HepG2 (cell line): Measurements from ENCODE around the gene GSK3A. TPM values are rescaled to one million over a fixed set of nuclear protein-coding genes. Genes with fewer than 3 reads are reported as not detected.

Source experiments
- GMEB1 ChIP-seq: sonication (generic); formaldehyde crosslinking; IDR thresholded peaks from 2 replicates; pipeline ENCODE4 v1.5.1; 2020; ENCODE audit warnings: missing genetic modification reagents, mild to moderate bottlenecking, borderline replicate concordance
- HDAC2 ChIP-seq: sonication (generic); formaldehyde crosslinking; IDR thresholded peaks from 2 replicates; pipeline ENCODE4 v1.4.0; 2020; ENCODE audit warnings: missing genetic modification reagents
- MAZ ChIP-seq, 2 experiments: sonication (generic) in 1 of 2; formaldehyde crosslinking in 1 of 2; IDR thresholded peaks; 2 replicates each; pipeline versions ENCODE4 v1.5.0 to v1.6.1; 2012 to 2020; ENCODE audit warnings: low read depth in 2 of 2, mild to moderate bottlenecking in 2 of 2, borderline replicate concordance in 1 of 2, improper control_type of control experiment in 1 of 2, low read length in 1 of 2, missing genetic modification reagents in 1 of 2, moderate library complexity in 1 of 2
- NCOA1 ChIP-seq: sonication (generic); formaldehyde crosslinking; IDR thresholded peaks from 2 replicates; pipeline ENCODE4 v1.9.0; 2021; ENCODE audit warnings: missing genetic modification reagents
- NCOA2 ChIP-seq: sonication (generic); formaldehyde crosslinking; IDR thresholded peaks from 2 replicates; pipeline ENCODE4 v1.8.0; 2022; ENCODE audit warnings: inconsistent platforms
- PRDM15 ChIP-seq: sonication (generic); formaldehyde crosslinking; IDR thresholded peaks from 2 replicates; pipeline ENCODE4 v1.4.0; 2020; ENCODE audit warnings: missing genetic modification reagents
- ZBTB46 ChIP-seq: sonication (generic); formaldehyde crosslinking; IDR thresholded peaks from 2 replicates; pipeline ENCODE4 v1.4.0; 2020; ENCODE audit warnings: mild to moderate bottlenecking, missing genetic modification reagents, borderline replicate concordance
- ZFP1 ChIP-seq: IDR thresholded peaks from 2 replicates; pipeline ENCODE4 v1.6.1; 2016
- ZNF318 ChIP-seq: sonication (generic); formaldehyde crosslinking; IDR thresholded peaks from 2 replicates; pipeline ENCODE4 v1.4.0; 2020; ENCODE audit warnings: mild to moderate bottlenecking, missing genetic modification reagents
- polyA plus RNA-seq, 8 experiments: library from polyadenylated mRNA; depleted of rRNA in 3 of 8; stranded (reverse) in 7 of 8; unstranded in 1 of 8; fragments of >200 nt; fragmentation: Illumina TruSeq in 4 of 8; extraction: Trizol in 4 of 8; gene quantifications; 2 replicates each; pipeline versions ENCODE4 v1.2.1 to v1.2.3, GENCODE V29; 2011 to 2016; ENCODE audit warnings: low read depth in 4 of 8, missing spikeins in 1 of 8, mixed read lengths in 1 of 8; ENCODE audit not compliant: insufficient read depth in 1 of 8
- total RNA-seq, 5 experiments: library from RNA; depleted of rRNA; stranded (reverse); fragments of >200 nt; fragmentation: Illumina TruSeq; extraction: Trizol; gene quantifications; 2 replicates each; pipeline ENCODE4 v1.2.3, GENCODE V29; 2016; ENCODE audit warnings: low read depth in 1 of 5

Gene GSK3A
- total and polyA plus RNA-seq, 2 of the 13 experiments (the other 11 are each of a cell fraction or from before 2014, with no cell fraction given), result 16.9 to 52.5 TPM

GRCh38 chr19:42217520-42218437 is 24.6 kb downstream of the GSK3A start, which contains the start of gene DEDD2 (continued):
- TF ChIP-seq ZNF318 (CRISPR knock-in tag) (0 out of 2 replicates have a peak, but pooled peaks have one; percentile 51), MAZ (IDR thresholded peaks at IDR 0.05; ENCODE audit: borderline replicate concordance, low read depth, low read length) (peak; percentile 70), MAZ (CRISPR knock-in tag; IDR thresholded peaks at IDR 0.05; ENCODE audit: low read depth) (peak; percentile 71), ZFP1 (no peak; the same call in 1 of the 2 replicates), HDAC2 (CRISPR knock-in tag) (peak; percentile 39; the same call in 1 of the 2 replicates), ZBTB46 (CRISPR knock-in tag) (no peak), PRDM15 (CRISPR knock-in tag) (peak; percentile 35; the same call in 1 of the 2 replicates), GMEB1 (CRISPR knock-in tag) (peak; percentile 64; the same call in 1 of the 2 replicates), NCOA2 (CRISPR knock-in tag) (no peak; the same call in 1 of the 2 replicates), NCOA1 (CRISPR knock-in tag) (0 out of 2 replicates have a peak, but pooled peaks have one; percentile 61)
